Kidney epithelial cell (primary cell): Measurements from ENCODE around the gene HNF1B. TPM values are rescaled to one million over a fixed set of nuclear protein-coding genes. Genes with fewer than 3 reads are reported as not detected.
A peak's percentile ranks its signal among the peaks of the same experiment; 100 is the strongest.

Source experiments
- DNase-seq: peaks from one replicate; pipeline ENCODE4 v3.0.0-alpha.2; 2010; ENCODE audit warnings: low read depth
- H3K27me3 ChIP-seq: 2 replicates; pipeline ENCODE4 v1.6.0; 2011; ENCODE audit warnings: low read length; ENCODE audit not compliant: control insufficient read depth, insufficient read depth
- H3K36me3 ChIP-seq: 2 replicates; pipeline ENCODE4 v1.5.1; 2011; ENCODE audit warnings: low read length; ENCODE audit not compliant: control insufficient read depth, insufficient read depth
- H3K4me3 ChIP-seq: 2 replicates; pipeline ENCODE4 v1.5.1; 2011; ENCODE audit warnings: low read depth, mild to moderate bottlenecking, control low read depth, low read length
- CTCF ChIP-seq: IDR thresholded peaks from 2 replicates; pipeline ENCODE4 v1.5.1; 2011; ENCODE audit warnings: mild to moderate bottlenecking, moderate library complexity, low read length, control low read depth, inconsistent platforms; ENCODE audit not compliant: insufficient read depth, poor library complexity, severe bottlenecking
- total RNA-seq: library from RNA; depleted of rRNA; stranded (reverse); fragments of >200 nt; gene quantifications from 2 replicates; pipeline ENCODE4 v1.2.3, GENCODE V29; 2015

HNF1B gene
- total RNA-seq, 1 donor from 2014 or later: 15.1 TPM

- Histone ChIP-seq H3K36me3 (no peaks in the 10 kb centered on the region), H3K27me3 (no peaks in the 10 kb centered on the region)
- TF ChIP-seq CTCF: no peak
Observed at GRCh38 chr17:37747222-37747621, 2.4 kb upstream of the HNF1B start.

GRCh38 chr17:37746617-37747016 lies 1.8 kb upstream of the HNF1B start:
- peak overlapping the region; percentile 95 for H3K4me3 ChIP-seq
- TF ChIP-seq CTCF: no peak

More at GRCh38 chr17:37747222-37747621, 2.4 kb upstream of the HNF1B start:
- no peak for DNase-seq
- peak overlapping the region; percentile 95 for H3K4me3 ChIP-seq

GRCh38 chr17:37745801-37746426 lies 1.1 kb upstream of the HNF1B start:
- H3K36me3 ChIP-seq: no peaks in the 10 kb centered on the region
- H3K4me3 ChIP-seq: peak overlapping the region; percentile 95
- no peak for DNase-seq
- TF ChIP-seq CTCF: no peak
- no peaks in the 10 kb centered on the region for H3K27me3 ChIP-seq

More at GRCh38 chr17:37746617-37747016, 1.8 kb upstream of the HNF1B start:
- Histone ChIP-seq H3K36me3 (no peaks in the 10 kb centered on the region), H3K27me3 (no peaks in the 10 kb centered on the region)
- no peak for DNase-seq

- Histone ChIP-seq H3K36me3 (no peaks in the 10 kb centered on the region), H3K4me3 (peak overlapping the region; percentile 95), H3K27me3 (no peaks in the 10 kb centered on the region)
- TF ChIP-seq CTCF: no peak
- no peak for DNase-seq
Observed at GRCh38 chr17:37744633-37744927, 279 bp downstream of the HNF1B start.

GRCh38 chr17:37743875-37744632 lies 805 bp downstream of the HNF1B start:
- peak; percentile 19 for TF ChIP-seq CTCF
- no peak for DNase-seq
- peaks cover 3% of the 10 kb centered on the region for H3K36me3 ChIP-seq
- no peaks in the 10 kb centered on the region for H3K27me3 ChIP-seq
- peak overlapping the region; percentile 95 for H3K4me3 ChIP-seq

- TF ChIP-seq CTCF: no peak
- Histone ChIP-seq H3K4me3 (peak overlapping the region; percentile 95), H3K36me3 (peaks cover 4% of the 10 kb centered on the region), H3K27me3 (no peaks in the 10 kb centered on the region)
- DNase-seq: no peak
Observed at GRCh38 chr17:37743612-37743874, 1.3 kb downstream of the HNF1B start.
